ENCODE measurements around the gene ABCG2. TPM values are rescaled to one million over a fixed set of nuclear protein-coding genes. Genes with fewer than 3 reads are reported as not detected.

The ABCG2 gene
- total and polyA plus RNA-seq, 2 of the 4 experiments (the other 2 are of a cell fraction): 0.50 to 1.1 TPM

- Histone ChIP-seq H2BK20ac (ENCODE audit: low read depth, low read length) (no peak overlapping the region), H2BK15ac (ENCODE audit: low read depth, low read length) (no peak overlapping the region), H3K18ac (ENCODE audit: low read depth, low read length) (no peak overlapping the region), H4K8ac (ENCODE audit: low read depth in 2 of 2, low read length in 2 of 2) (no peak overlapping the region), H4K20me1 (ENCODE audit: insufficient read depth, low read length) (no peaks in the 10 kb centered on the region), H3K4me2 (ENCODE audit: low read depth, low read length) (no peak overlapping the region), H3K56ac (ENCODE audit: extremely low read depth, insufficient read depth, low read length) (no peak overlapping the region), H3K9me1 (ENCODE audit: insufficient read depth, low read length) (peaks cover 9% of the 10 kb centered on the region), H3K23ac (ENCODE audit: low read depth, low read length) (no peak overlapping the region), H3K4ac (ENCODE audit: low read depth, low read length) (no peak overlapping the region), H4K5ac (ENCODE audit: low read depth, low read length) (no peak overlapping the region), H3K4me3 (ENCODE audit: insufficient read depth, low read depth, low read length) (no peak overlapping the region), H3K14ac (replicated peaks; ENCODE audit: low read depth, low read length) (no peak overlapping the region; the same call in 1 of the 2 replicates), H3K4me1 (ENCODE audit: control insufficient read depth, insufficient read depth, low read length) (peaks cover 7% of the 10 kb centered on the region), H3K27me3 (ENCODE audit: control insufficient read depth, insufficient read depth, low read length) (no peaks in the 10 kb centered on the region), H3K27ac (ENCODE audit: insufficient read depth, low read length) (no peak overlapping the region), H2AK5ac (ENCODE audit: low read depth, low read length) (no peak overlapping the region), H2BK5ac (ENCODE audit: low read depth, low read length, poor library complexity, severe bottlenecking) (no peak overlapping the region), H3K9ac (ENCODE audit: low read depth, low read length) (no peak overlapping the region), H4K91ac (ENCODE audit: insufficient read depth, low read depth, low read length) (no peak overlapping the region), H3K9me3 (ENCODE audit: control insufficient read depth, insufficient read depth, low read length) (no peaks in the 10 kb centered on the region), H2AK9ac (replicated peaks; ENCODE audit: low read depth, low read length, poor library complexity) (no peak overlapping the region), H2BK120ac (ENCODE audit: low read depth, low read length) (no peak overlapping the region), H3K36me3 (ENCODE audit: control insufficient read depth, insufficient read depth, low read length) (no peaks in the 10 kb centered on the region), H3K79me1 (ENCODE audit: low read depth in 1 of 2, low read length in 2 of 2) (no peaks in the 10 kb centered on the region), H2AFZ (replicated peaks; ENCODE audit: low read length, poor library complexity) (no peak overlapping the region)
- intact Hi-C loops (cut with micrococcal nuclease): no loop called here
- no TSS peak for BruUV-seq (replicated peaks)
- DNase-seq: no peak
- no peak for ATAC-seq (ENCODE audit: low read depth)
- ChIA-PET CTCF (no interaction called here), POLR2A (ENCODE audit: unreplicated experiment) (no interaction called here)
- in situ Hi-C loops (cut with MboI; ENCODE audit: low sequenced_read_pairs): no loop called here
- dilution Hi-C loops (cut with HindIII; ENCODE audit: low sequenced_read_pairs, unreplicated experiment): no loop called here
- WGBS, 2 experiments (ENCODE audit: extremely low coverage in 2 of 2, insufficient read length in 1 of 2): no CpG with 5 or more reads among the region's 1 CpG
- no peak for TF ChIP-seq NFE2L2 (IDR thresholded peaks at IDR 0.05; ENCODE audit: low read depth, low read length)
- no peak for TF ChIP-seq USF2 (IDR thresholded peaks at IDR 0.05; ENCODE audit: low read depth, low read length)
- TF ChIP-seq CEBPB (IDR thresholded peaks at IDR 0.05; ENCODE audit: low read depth, low read length): no peak
Observed at GRCh38 chr4:88134111-88134510, 24.3 kb downstream of the ABCG2 start.

Measured in IMR-90 (cell line).